ENCODE data around the gene GCSH. TPM values are rescaled to one million over a fixed set of nuclear protein-coding genes. Genes with fewer than 3 reads are reported as not detected.

Gene GCSH
- total RNA-seq, 1 donor: 18.1 TPM

GRCh38 chr16:81081014-81081413 is 15.2 kb downstream of the GCSH start:
- Histone ChIP-seq H2AFZ (ENCODE audit: low read length) (no peak overlapping the region), H3K36me3 (ENCODE audit: insufficient read depth, low read length) (peaks cover 5% of the 10 kb centered on the region), H3K4me3 (ENCODE audit: insufficient read depth, low read length) (no peak overlapping the region), H3K9me3 (ENCODE audit: low read depth, low read length) (no peaks in the 10 kb centered on the region), H3K27ac (ENCODE audit: low read depth, low read length) (no peak overlapping the region), H4K20me1 (ENCODE audit: insufficient read depth, low read length) (no peaks in the 10 kb centered on the region), H3K79me2 (ENCODE audit: insufficient read depth, low read length) (no peaks in the 10 kb centered on the region), H3K4me1 (ENCODE audit: insufficient read depth, low read length) (peaks cover 11% of the 10 kb centered on the region), H3K4me2 (ENCODE audit: insufficient read depth, low read length) (no peak overlapping the region), H3K27me3 (ENCODE audit: insufficient read depth, low read length) (no peaks in the 10 kb centered on the region)
- no peak for DNase-seq (ENCODE audit: insufficient read length, low spot score, missing footprints)
- TF ChIP-seq, protein P1, sequence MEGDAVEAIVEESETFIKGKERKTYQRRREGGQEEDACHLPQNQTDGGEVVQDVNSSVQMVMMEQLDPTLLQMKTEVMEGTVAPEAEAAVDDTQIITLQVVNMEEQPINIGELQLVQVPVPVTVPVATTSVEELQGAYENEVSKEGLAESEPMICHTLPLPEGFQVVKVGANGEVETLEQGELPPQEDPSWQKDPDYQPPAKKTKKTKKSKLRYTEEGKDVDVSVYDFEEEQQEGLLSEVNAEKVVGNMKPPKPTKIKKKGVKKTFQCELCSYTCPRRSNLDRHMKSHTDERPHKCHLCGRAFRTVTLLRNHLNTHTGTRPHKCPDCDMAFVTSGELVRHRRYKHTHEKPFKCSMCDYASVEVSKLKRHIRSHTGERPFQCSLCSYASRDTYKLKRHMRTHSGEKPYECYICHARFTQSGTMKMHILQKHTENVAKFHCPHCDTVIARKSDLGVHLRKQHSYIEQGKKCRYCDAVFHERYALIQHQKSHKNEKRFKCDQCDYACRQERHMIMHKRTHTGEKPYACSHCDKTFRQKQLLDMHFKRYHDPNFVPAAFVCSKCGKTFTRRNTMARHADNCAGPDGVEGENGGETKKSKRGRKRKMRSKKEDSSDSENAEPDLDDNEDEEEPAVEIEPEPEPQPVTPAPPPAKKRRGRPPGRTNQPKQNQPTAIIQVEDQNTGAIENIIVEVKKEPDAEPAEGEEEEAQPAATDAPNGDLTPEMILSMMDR (IDR thresholded peaks at IDR 0.05; ENCODE audit: extremely low read depth, low read depth, low read length): no peak

- Histone ChIP-seq H3K79me2 (ENCODE audit: insufficient read depth, low read length) (no peaks in the 10 kb centered on the region), H3K9me3 (ENCODE audit: low read depth, low read length) (no peaks in the 10 kb centered on the region), H3K27ac (ENCODE audit: low read depth, low read length) (no peak overlapping the region), H3K4me1 (ENCODE audit: insufficient read depth, low read length) (peaks cover 11% of the 10 kb centered on the region), H3K4me3 (ENCODE audit: insufficient read depth, low read length) (no peak overlapping the region), H3K36me3 (ENCODE audit: insufficient read depth, low read length) (peaks cover 5% of the 10 kb centered on the region), H2AFZ (ENCODE audit: low read length) (no peak overlapping the region), H3K27me3 (ENCODE audit: insufficient read depth, low read length) (no peaks in the 10 kb centered on the region), H4K20me1 (ENCODE audit: insufficient read depth, low read length) (no peaks in the 10 kb centered on the region), H3K4me2 (ENCODE audit: insufficient read depth, low read length) (no peak overlapping the region)
- TF ChIP-seq, protein P1 (IDR thresholded peaks at IDR 0.05; ENCODE audit: extremely low read depth, low read depth, low read length): no peak
- no peak for DNase-seq (ENCODE audit: insufficient read length, low spot score, missing footprints)
Measured at GRCh38 chr16:81080233-81080632, 16.0 kb downstream of the GCSH start.

DNA sequence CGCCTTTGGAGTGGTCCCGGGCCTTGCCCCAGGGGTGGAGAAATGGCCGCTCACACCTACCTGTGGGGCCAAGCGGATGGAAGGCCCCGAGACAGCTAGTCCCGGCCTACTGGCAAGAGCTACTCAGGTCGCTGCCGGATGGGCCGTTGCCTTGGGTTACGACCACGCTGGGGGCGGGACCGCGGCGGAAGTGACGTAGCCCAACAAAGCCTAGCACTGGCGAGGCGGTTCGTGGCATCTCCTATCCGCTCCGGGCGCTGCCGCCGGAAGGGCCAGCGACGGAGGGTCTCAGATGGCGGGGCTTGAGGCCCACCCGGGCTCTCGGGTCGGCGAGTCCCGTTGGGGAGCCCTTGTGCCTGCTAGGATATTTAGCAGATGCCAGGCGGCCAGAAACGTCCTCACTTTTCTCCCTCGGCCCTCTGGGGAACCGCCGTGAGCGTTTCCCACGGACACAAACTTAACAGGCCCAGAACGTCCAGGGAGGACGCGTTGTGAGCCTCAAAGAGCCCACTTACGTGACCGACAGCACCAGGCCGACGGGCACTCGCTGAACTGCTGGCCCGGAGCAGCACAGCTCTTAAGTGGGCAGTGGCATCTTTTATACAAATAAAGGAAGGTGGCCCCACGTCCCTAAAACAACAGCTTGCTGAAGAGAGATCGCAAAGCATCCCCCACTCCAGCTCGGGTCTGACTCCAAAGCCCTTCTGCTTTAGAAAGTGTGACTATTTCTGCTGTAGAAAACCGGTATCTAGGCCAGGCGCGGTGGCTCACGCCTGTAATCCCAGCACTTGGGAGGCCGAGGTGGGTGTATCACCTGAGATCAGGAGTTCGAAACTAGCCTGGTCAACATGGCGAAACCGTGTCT is 18.9 kb downstream of the GCSH start, which contains the start of gene C16orf46:
TSS of gene C16orf46 (minus strand) at position 163 of the 865 bp plus-strand sequence. CDS start 13,283 bp downstream, outside the sequence.
- TF ChIP-seq, protein P1 (IDR thresholded peaks at IDR 0.05; ENCODE audit: extremely low read depth, low read depth, low read length): no peak
- H3K79me2 ChIP-seq (ENCODE audit: insufficient read depth, low read length): no peaks in the 10 kb centered on the region
- H3K36me3 ChIP-seq (ENCODE audit: insufficient read depth, low read length): peaks cover 5% of the 10 kb centered on the region
- peak within 1 kb of the TSS; percentile 91 for H3K4me2 ChIP-seq (ENCODE audit: insufficient read depth, low read length)
- H3K27ac ChIP-seq (ENCODE audit: low read depth, low read length): peak within 1 kb of the TSS; percentile 96
- H2AFZ ChIP-seq (ENCODE audit: low read length): peak within 1 kb of the TSS; percentile 100
- no peaks in the 10 kb centered on the region for H3K9me3 ChIP-seq (ENCODE audit: low read depth, low read length)
- peak; percentile 98 for DNase-seq (ENCODE audit: insufficient read length, low spot score, missing footprints)
- no peaks in the 10 kb centered on the region for H3K27me3 ChIP-seq (ENCODE audit: insufficient read depth, low read length)
- H3K4me3 ChIP-seq (ENCODE audit: insufficient read depth, low read length): peak within 1 kb of the TSS; percentile 99
- peaks cover 11% of the 10 kb centered on the region for H3K4me1 ChIP-seq (ENCODE audit: insufficient read depth, low read length)
- H4K20me1 ChIP-seq (ENCODE audit: insufficient read depth, low read length): no peaks in the 10 kb centered on the region

DNA sequence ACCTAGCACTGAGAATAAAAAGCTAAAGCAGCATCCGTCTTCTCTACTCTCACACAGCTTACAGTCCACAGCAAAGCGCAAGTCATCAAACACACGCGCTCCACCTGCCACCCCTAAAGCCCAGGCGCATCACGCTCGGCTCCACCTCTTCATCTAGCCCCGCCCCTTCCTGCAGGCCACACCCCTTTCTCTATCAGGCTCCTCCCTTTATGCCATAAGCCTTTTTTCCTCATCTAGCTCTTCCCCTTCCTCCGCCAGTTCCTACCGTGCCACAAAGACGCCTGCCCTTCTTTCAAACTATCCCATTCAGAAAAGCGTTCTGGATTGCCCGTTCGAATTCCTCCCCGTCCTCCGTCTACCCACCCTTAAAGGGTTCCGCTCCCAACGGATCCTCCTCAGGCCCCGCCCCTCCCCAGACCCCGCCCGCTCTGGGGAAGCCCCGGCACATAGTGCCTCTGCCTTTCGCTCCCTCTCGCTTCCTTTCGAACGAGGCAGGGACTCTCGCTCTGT is 19.6 kb downstream of the GCSH start:
- Histone ChIP-seq H3K4me1 (ENCODE audit: insufficient read depth, low read length) (peaks cover 11% of the 10 kb centered on the region), H3K36me3 (ENCODE audit: insufficient read depth, low read length) (peaks cover 1% of the 10 kb centered on the region), H3K4me3 (ENCODE audit: insufficient read depth, low read length) (peak overlapping the region; percentile 99), H3K9me3 (ENCODE audit: low read depth, low read length) (no peaks in the 10 kb centered on the region), H3K27ac (ENCODE audit: low read depth, low read length) (peak overlapping the region; percentile 96), H2AFZ (ENCODE audit: low read length) (peak overlapping the region; percentile 100), H3K4me2 (ENCODE audit: insufficient read depth, low read length) (peak overlapping the region; percentile 91), H4K20me1 (ENCODE audit: insufficient read depth, low read length) (no peaks in the 10 kb centered on the region), H3K27me3 (ENCODE audit: insufficient read depth, low read length) (no peaks in the 10 kb centered on the region), H3K79me2 (ENCODE audit: insufficient read depth, low read length) (no peaks in the 10 kb centered on the region)
- TF ChIP-seq, protein P1 (IDR thresholded peaks at IDR 0.05; ENCODE audit: extremely low read depth, low read depth, low read length): no peak
- DNase-seq (ENCODE audit: insufficient read length, low spot score, missing footprints): peak; percentile 94
